NCI-H2196 (cell line): ENCODE results near the gene APMAP.

ENCODE experiments used
- DNase-seq: peaks from one replicate; lab custom pipeline; 2025; ENCODE audit not compliant: unreplicated experiment; lab: John Stamatoyannopoulos, UW

APMAP gene

DNA sequence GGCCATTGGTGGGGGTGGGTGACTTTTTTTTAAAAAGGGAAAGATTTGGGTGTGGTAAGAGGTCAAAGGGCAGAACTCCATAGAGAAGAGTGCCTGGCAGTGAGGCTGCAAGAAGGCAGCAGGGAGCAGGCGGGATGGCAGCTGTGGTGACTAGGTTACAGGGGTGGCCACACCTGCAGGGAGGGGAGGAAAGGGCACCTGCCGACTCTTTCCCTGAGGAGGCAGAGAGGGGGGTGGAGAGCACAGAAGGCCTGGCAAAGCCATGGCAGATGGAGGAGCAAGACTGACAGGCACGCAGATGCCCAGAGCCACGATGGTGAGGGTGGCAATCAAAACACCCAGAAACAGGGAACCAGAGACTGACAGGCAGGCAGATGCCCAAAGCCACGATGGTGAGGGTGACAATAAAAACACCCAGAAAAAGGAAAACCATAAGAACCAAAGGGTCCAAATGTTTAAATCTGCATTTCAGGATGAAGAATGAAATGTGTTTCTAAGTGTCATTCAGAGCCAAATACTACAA lies 24.2 kb downstream of the APMAP start:
- DNase-seq = peak; percentile 57

DNA sequence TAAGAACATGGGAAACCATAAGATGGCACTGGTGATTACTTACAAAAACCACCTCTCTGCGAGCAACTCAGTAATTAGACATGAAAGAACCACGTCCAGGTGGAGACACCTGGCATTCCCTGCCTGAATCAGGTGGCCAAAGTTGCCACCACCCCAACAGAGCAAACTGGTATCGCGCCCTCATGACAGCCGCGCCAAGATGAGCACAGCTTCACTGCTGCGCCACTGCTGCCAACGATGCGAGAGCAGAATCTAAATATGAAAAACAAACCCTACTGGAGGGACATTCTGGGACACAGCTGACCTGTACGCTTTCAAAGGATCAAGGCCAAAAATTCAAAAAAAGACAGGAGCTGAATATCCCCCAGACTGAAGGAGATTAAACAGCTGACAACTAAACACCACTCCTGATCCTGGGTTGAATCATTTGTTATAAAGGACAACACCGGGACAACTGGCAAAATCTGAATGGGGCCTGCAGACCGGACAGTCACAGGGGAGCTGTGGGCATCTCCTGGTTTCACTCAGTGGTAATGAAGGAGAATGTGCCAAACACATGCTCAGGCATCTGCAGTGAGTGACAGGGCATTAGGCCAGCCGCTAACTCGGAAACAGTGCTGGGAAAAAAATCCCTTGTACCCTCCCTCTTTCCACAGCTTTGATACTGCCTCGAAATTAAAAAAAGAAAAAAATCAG lies 26.1 kb downstream of the APMAP start:
- DNase-seq = no peak

DNA sequence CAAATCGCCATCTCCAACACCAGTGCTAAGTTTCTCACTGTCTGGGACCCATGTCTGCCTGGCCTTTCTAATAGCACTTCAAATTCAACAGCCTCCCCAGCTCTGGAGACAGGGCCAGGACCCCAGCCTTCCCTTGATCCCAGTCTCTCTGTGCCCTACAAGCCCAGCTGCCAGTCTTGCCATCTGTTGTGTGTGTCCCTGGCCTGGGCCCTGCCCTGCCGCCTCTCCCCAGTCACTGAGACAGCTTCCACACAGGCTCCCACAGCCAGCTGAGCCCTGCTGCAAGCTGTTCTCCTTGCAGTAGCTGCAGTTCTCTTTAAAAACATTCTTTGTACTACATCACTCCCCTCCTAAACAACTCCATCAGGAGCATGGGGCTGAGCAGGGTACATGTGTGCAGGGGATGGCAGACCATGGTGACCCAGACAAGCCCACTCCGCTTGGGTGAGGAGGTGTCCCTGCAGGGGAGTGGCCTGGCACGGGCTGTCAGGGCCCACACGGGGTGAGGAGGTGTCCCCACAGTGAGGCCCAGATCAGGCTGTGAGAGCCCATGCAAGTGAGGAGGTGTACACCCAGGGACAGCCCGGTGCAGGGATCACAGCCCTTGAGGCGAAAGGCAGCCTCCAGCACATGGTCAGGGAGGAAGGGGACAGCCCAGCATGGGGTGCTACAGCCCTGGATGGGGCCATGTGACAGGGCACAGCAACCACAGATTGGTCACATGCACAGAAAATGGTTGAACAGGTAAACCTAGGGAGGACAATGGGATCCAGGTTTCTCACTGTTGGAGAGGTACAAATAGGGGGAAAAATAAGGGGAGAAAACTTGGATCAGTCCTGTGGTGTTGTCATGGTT lies 27.3 kb downstream of the APMAP start:
- no peak for DNase-seq

GRCh38 chr20:24964506-24964840 lies 28.1 kb downstream of the APMAP start:
- no peak for DNase-seq

DNA sequence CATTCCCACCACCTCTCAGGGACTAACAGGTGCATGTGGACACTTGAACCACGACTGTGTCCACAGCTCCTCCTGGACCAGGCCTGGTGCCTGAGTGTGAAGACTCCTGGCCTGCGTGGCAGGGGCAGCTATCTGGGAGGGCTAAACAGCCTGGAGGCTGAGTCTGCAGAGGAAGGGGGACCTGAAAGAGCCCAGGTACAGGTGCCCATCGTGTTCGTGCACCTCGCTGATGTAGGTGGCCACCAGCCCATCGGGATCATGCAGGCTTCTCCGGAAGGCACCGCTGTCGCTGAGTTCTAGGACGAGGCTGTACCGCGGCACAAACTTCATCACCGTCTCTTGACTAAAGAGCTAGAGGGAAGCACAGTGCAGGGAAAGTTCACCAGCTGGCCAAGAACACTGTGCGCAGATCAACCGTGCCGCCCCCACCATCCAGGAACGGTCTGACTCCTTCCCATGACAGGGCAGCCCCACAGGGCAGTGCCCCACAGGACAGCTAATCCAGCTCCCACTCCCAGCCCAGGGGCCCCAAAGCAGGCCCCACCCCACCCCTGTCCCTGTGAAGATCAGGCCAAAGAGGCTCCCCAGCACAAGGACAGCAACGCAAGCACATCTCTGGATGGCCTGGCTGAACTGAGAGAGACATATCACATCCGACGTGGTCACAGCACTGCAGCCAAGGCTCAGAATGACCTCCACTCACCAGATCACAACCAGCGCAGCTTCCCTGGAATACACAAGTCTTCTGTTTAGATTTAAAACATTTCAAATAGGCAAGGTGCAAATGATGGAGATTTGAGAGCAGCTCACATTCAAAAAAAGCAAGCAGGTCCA lies 28.7 kb downstream of the APMAP start:
- DNase-seq = no peak

GRCh38 chr20:24962510-24962909 lies 30.0 kb downstream of the APMAP start:
- DNase-seq = no peak

DNA sequence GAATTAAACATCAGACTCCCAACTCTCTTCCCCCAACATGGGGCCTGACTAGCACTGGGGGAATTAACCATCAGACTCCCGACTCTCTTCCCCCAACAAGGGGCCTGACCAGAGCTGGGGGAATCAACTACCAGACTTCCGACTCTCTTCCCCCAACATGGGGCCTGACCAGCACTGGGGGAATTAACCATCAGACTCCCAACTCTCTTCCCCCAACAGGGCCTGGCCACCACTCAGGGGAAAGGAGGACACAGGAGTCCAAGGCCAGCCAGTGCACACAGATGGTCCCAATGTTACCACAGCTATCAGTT lies 30.4 kb downstream of the APMAP start:
- DNase-seq = no peak

DNA sequence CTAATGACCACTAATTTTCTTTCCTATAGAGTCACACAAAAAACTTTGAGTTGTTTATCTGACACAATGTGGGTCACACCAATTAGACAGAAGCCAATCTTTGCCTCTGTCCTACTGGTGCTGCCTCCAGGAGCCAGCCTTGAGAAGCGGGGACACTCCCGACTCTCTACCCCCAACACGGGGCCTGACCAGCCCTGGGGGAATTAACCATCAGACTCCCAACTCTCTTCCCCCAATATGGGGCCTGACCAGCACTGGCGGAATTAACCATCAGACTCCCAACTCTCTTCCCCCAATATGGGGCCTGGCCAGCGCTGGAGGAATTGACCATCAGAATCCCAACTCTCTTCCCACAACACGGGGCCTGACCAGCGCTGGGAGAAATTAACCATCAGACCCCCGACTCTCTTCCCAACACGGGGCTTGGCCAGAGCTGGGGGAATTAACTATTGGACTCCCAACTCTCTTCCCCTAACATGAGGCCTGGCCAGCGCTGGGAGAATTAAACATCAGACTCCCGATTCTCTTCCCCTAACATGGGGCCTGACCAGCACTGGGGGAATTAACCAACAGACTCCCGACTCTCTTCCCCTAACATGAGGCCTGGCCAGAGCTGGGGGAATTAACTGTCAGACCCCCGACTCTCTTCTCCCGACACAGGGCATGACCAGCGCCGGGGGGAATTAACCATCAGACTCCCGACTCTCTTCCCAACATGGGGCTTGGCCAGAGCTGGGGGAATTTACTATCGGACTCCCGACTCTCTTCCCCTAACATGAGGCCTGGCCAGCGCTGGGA lies 31.0 kb downstream of the APMAP start:
- DNase-seq = no peak

DNA sequence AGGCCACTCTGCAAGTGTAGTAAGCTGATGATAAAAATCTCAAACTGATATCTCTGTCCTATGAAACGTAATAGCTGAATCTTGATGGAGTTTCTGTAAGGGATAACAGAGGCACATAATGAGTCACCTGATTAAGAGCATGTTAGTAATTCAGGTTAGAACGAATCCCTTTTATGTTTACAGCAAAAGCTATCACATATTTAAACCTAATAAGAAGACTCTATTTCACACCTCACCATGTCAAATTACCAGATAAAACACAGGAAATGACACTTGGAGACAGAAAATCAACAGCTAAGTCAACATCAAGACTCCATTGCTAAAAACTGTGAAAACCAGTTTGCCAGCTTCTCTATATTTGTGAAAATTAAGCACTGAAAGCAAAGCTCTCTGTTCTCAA lies 31.7 kb downstream of the APMAP start:
- DNase-seq = no peak

DNA sequence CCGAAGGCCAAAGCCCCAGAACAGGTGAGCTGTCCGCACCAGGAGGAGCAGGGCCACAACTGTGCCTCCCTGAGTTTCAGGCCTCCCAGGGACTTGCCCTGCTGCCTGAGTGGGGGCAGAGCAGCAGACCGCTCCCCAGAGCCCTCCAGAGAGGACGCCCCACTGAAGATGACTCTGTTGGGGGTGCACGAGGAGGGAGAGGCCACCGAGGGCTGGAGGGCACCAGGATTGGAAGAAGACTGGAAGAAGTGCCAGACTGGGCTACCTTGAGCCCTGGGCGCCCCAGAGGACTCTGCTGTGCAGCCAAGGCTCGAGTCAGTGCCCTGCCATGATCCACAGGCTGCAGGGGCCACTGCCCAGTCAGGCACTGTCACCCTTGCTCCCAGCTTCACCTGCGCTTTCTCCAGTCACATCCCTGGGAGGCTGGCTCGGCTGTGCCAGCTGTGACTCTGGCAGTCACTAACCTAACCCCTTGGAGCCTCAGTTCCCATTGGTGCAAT lies 32.2 kb downstream of the APMAP start:
- DNase-seq = no peak

GRCh38 chr20:24959591-24960301 lies 32.8 kb downstream of the APMAP start:
- no peak for DNase-seq

DNA sequence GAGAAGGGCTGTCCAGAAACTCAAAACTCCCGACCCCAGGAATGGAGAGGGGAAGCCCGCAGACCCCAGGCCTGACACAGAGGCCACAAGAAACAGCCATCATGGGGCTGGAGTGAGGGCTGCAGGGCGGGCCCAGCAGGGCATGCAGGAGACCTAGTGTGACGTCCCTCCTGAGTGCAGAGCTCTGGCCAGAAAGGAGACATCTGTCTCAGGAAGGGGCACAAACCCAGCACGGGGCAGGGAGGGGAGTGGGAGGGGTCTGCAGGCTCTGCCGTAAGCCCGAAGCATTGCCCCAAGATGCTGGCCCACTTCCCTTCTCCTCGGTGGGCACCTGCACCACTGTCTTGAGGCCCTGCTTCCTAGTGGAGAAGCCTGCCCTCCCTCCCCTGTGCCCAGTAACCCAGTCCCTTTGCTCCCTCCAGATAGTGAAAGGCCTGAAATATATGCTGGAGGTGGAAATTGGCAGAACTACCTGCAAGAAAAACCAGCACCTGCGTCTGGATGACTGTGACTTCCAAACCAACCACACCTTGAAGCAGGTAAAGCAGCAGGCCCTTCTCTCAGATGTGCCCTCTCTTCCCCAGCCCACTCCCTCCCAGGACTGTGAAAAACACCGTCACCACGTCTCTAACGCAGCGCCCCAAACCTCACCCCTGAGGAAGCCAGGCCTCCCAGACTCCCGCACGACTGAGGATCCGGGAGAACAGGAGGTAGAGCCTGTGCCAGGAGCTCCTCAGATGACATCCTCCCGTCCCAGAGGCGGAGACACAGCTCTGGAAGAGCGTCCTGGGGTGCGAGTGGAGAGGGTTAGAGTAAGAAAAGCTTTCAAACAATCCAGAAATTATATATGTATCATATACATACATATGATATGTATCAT lies 33.8 kb downstream of the APMAP start:
- no peak for DNase-seq

- DNase-seq = no peak
Observed at GRCh38 chr20:24957326-24958016, 35.1 kb downstream of the APMAP start.

DNA sequence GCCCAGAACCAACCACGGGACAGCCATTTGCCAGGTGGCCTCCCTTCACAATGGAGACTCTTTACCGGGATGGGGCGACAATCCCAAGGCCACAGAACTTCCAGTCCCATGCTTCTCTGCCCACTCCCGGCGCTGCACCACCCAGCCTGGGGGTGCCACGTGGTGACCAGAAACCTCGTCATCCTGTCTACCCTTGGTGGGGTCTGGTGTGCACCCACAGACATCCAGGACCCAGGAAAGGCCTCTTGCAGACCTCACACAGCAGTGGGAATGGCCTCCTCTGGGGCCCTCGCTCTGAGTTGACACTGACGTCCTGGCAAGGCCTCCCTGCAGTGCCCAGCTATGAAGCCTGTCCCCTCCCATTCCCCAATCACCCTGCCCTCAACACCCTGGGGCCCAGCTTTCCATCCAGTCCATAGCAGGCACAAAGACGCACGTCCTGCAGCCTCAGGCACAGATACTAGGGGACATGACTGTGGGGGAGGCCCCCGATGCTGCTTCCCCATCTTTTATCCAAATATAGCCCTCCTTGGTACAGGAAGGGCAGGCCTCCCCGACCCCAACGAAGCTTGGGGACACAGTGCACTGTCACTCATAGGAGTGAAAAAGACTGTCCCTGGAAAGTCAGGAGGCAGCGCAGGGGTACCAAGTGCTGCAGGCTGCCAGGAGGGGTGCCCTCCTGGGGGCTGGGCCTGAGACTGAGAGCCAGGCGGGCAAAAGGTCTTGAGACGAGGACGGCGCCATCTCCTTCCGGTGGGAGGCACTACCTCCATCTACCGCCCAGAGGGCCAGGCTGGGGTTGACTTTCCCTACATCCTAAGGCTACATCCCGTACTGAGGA lies 36.3 kb downstream of the APMAP start:
- DNase-seq = no peak

GRCh38 chr20:24955045-24955444 lies 37.5 kb downstream of the APMAP start:
- no peak for DNase-seq

DNA sequence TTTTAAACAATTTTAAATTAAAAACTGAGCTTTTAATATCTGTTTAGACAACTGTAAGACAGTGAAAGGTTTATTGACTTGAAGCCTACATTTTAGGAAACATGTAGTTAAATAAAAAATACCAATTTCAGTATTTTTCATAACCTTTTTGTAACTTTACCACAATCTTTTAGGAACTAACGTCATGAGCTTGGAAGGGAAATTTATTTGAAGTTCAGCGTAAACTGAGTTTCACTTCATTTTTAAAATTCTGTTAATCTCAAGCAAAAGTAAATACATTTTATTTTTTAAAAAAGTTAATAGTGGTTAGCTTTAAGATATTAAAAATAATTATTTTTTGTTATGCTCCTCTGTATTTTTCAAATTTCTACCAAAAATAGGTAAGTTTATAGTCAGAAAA lies 38.0 kb downstream of the APMAP start:
- DNase-seq = no peak

- DNase-seq = no peak
Observed at GRCh38 chr20:24954151-24954550, 38.4 kb downstream of the APMAP start.
